WTC11 (cell line): ENCODE results near the gene LPIN3. TPM values are rescaled to one million over a fixed set of nuclear protein-coding genes. Genes with fewer than 3 reads are reported as not detected.

Source experiments
- ATAC-seq: fragments of 200-7000 bp; cut with Tn5 transposase; 2 replicates; pipeline ENCODE4 v1.10.0; 2021; ENCODE audit warnings: mild to moderate bottlenecking, moderate library complexity
- CTCF ChIA-PET: fragments of 300-600 bp; sonication (Branson Sonifier 250); formaldehyde crosslinking; loops from one replicate; lab custom pipeline; 2021; ENCODE audit warnings: antibody characterized with exemption; lab: Charles Lee
- POLR2A ChIA-PET: fragments of 350-600 bp; sonication (Branson Sonifier 250); formaldehyde crosslinking; loops from one replicate; lab custom pipeline; 2021; ENCODE audit warnings: antibody characterized with exemption; lab: Charles Lee
- DNase-seq: peaks from one replicate; pipeline ENCODE4 v3.0.0; 2021; ENCODE audit warnings: low spot score
- H3K27ac Mint-ChIP-seq: 2 replicates; pipeline ENCODE4 v1.8.0; 2021; ENCODE audit warnings: mixed read lengths
- H3K27me3 Mint-ChIP-seq: 2 replicates; pipeline ENCODE4 v1.8.0; 2021; ENCODE audit warnings: low read depth, mild to moderate bottlenecking, moderate library complexity, mixed read lengths
- H3K36me3 Mint-ChIP-seq: 2 replicates; pipeline ENCODE4 v1.8.0; 2021; ENCODE audit warnings: mixed read lengths
- H3K4me1 Mint-ChIP-seq: 2 replicates; pipeline ENCODE4 v1.8.0; 2022; ENCODE audit warnings: mixed read lengths
- H3K4me3 Mint-ChIP-seq: 2 replicates; pipeline ENCODE4 v1.8.0; 2021; ENCODE audit warnings: mild to moderate bottlenecking, moderate library complexity, mixed read lengths
- H3K9me3 Mint-ChIP-seq: 2 replicates; pipeline ENCODE4 v1.8.0; 2021; ENCODE audit warnings: mixed read lengths
- FOXK1 ChIP-seq: sonication (generic); formaldehyde crosslinking; IDR thresholded peaks from 2 replicates; pipeline ENCODE4 v1.8.0; 2022; ENCODE audit warnings: mild to moderate bottlenecking, moderate library complexity, missing genetic modification reagents
- KAT7 ChIP-seq: sonication (generic); formaldehyde crosslinking; IDR thresholded peaks from 2 replicates; pipeline ENCODE4 v1.8.1; 2023; ENCODE audit warnings: missing genetic modification reagents, mild to moderate bottlenecking, borderline replicate concordance
- MYBL2 ChIP-seq: sonication (generic); formaldehyde crosslinking; IDR thresholded peaks from 2 replicates; pipeline ENCODE4 v1.8.1; 2023; ENCODE audit warnings: mild to moderate bottlenecking, moderate library complexity, missing genetic modification reagents
- NFE2L1 ChIP-seq: sonication (generic); formaldehyde crosslinking; IDR thresholded peaks from 2 replicates; pipeline ENCODE4 v1.8.1; 2023; ENCODE audit warnings: missing genetic modification reagents
- NFYB ChIP-seq: sonication (generic); formaldehyde crosslinking; conservative IDR thresholded peaks from 2 replicates; pipeline ENCODE4 v1.8.0; 2022; ENCODE audit warnings: low read depth, missing genetic modification reagents
- PRRX2 ChIP-seq: fragments of 250-450 bp; sonication (Bioruptor Pico); IDR thresholded peaks from 2 replicates; pipeline ENCODE4 v1.8.0; 2021; ENCODE audit warnings: mild to moderate bottlenecking
- RELA ChIP-seq: sonication (generic); formaldehyde crosslinking; IDR thresholded peaks from 2 replicates; pipeline ENCODE4 v1.8.1; 2022; ENCODE audit warnings: missing genetic modification reagents, mild to moderate bottlenecking, borderline replicate concordance
- TEAD1 ChIP-seq: sonication (generic); formaldehyde crosslinking; IDR thresholded peaks from 2 replicates; pipeline ENCODE4 v1.8.0; 2022; ENCODE audit warnings: mild to moderate bottlenecking, missing genetic modification reagents
- TEAD4 ChIP-seq: sonication (generic); formaldehyde crosslinking; IDR thresholded peaks from 2 replicates; pipeline ENCODE4 v1.8.0; 2022; ENCODE audit warnings: mild to moderate bottlenecking, missing genetic modification reagents
- TP53 ChIP-seq: sonication (generic); formaldehyde crosslinking; IDR thresholded peaks from 2 replicates; pipeline ENCODE4 v1.8.1; 2023; ENCODE audit warnings: mild to moderate bottlenecking, missing genetic modification reagents
- ZNF416 ChIP-seq: fragments of 250-450 bp; sonication (Bioruptor Pico); IDR thresholded peaks from 2 replicates; pipeline ENCODE4 v1.9.0; 2021; ENCODE audit warnings: mild to moderate bottlenecking, inconsistent platforms
- total RNA-seq: library from RNA; stranded (reverse); gene quantifications from 3 replicates; pipeline ENCODE4 v1.2.3, GENCODE V29; 2021
- TF ChIP-seq, protein P1 (sequence below): sonication (generic); formaldehyde crosslinking; IDR thresholded peaks from 2 replicates; pipeline ENCODE4 v1.8.1; 2023; ENCODE audit warnings: mild to moderate bottlenecking, missing genetic modification reagents
- TF ChIP-seq, protein P2 (sequence below): sonication (generic); formaldehyde crosslinking; conservative IDR thresholded peaks from 2 replicates; pipeline ENCODE4 v1.8.1; 2023; ENCODE audit warnings: mild to moderate bottlenecking, low read depth, missing genetic modification reagents, moderate library complexity
- TF ChIP-seq, protein P3 (sequence below): sonication (generic); formaldehyde crosslinking; IDR thresholded peaks from 2 replicates; pipeline ENCODE4 v1.8.0; 2022; ENCODE audit warnings: mild to moderate bottlenecking, missing genetic modification reagents
- TF ChIP-seq, protein P4 (sequence below): sonication (generic); formaldehyde crosslinking; IDR thresholded peaks from 2 replicates; pipeline ENCODE4 v1.8.1; 2022; ENCODE audit warnings: mild to moderate bottlenecking, moderate library complexity, missing genetic modification reagents
- TF ChIP-seq, protein P5 (sequence below): fragments of 250-450 bp; sonication (Bioruptor Pico); IDR thresholded peaks from 2 replicates; pipeline ENCODE4 v1.8.0; 2021; ENCODE audit warnings: mild to moderate bottlenecking
- TF ChIP-seq, protein P6 (sequence below): fragments of 250-450 bp; sonication (Bioruptor Pico); IDR thresholded peaks from 2 replicates; pipeline ENCODE4 v1.9.0; 2021; ENCODE audit warnings: mild to moderate bottlenecking
- TF ChIP-seq, protein P7 (sequence below): sonication (generic); formaldehyde crosslinking; IDR thresholded peaks from 2 replicates; pipeline ENCODE4 v1.8.0; 2023; ENCODE audit warnings: missing genetic modification reagents, mild to moderate bottlenecking, borderline replicate concordance

The LPIN3 gene
- total RNA-seq, 1 experiment from 2014 or later: 7.9 TPM

DNA sequence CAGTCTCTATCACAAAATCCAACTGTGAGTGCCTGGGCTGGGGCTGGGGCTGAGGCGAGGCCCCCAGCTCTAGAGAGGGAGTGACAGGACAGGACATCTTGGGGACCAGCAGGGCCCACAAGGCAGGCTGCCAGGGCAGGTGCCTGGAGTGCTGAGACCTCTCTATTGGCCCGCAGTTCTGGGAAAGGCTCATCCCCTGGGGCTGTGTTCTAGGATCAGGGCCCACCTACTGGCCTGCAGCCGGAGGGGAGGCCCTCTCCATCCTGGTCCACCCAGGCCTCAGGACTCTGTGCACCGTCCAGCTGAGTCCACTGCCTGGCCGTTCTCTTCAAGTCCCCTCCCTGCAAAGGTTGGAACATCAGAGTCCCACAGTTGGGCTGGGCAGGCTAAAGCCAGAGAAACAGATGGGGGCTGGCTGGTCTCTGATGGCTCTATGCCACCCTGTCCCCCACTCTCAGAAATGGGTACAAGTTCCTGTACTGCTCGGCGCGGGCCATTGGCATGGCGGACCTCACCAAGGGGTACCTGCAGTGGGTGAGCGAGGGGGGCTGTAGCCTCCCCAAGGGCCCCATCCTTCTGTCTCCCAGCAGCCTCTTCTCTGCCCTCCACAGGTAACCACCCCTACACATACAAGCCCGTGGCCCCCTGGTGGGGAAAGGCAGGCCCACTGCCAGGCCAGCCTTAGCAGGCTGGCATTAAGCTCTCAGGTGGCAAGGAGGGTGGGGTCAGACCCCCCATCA lies 17.0 kb downstream of the LPIN3 start:
- no peaks in the 10 kb centered on the region for H3K27me3 Mint-ChIP-seq
- H3K36me3 Mint-ChIP-seq: no peaks in the 10 kb centered on the region
- H3K4me3 Mint-ChIP-seq: no peak overlapping the region
- no peak overlapping the region for H3K27ac Mint-ChIP-seq
- no peaks in the 10 kb centered on the region for H3K9me3 Mint-ChIP-seq
- ATAC-seq (no peak), DNase-seq (no peak)
- ChIA-PET POLR2A (interaction anchor here (0.5 kb wide), 1 partner anchor 29 kb away, joined by 3 read pairs; no protein-coding TSS in a partner anchor), CTCF (interaction anchor here (0.6 to 1.9 kb wide), 7 partner anchors 17 to 222 kb away, joined by 3 to 17 read pairs (median 3); partner anchors contain the start of gene LPIN3)
- no peaks in the 10 kb centered on the region for H3K4me1 Mint-ChIP-seq
- TF ChIP-seq, protein P1, sequence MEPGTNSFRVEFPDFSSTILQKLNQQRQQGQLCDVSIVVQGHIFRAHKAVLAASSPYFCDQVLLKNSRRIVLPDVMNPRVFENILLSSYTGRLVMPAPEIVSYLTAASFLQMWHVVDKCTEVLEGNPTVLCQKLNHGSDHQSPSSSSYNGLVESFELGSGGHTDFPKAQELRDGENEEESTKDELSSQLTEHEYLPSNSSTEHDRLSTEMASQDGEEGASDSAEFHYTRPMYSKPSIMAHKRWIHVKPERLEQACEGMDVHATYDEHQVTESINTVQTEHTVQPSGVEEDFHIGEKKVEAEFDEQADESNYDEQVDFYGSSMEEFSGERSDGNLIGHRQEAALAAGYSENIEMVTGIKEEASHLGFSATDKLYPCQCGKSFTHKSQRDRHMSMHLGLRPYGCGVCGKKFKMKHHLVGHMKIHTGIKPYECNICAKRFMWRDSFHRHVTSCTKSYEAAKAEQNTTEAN: no peak
- no peak for TF ChIP-seq KAT7 (CRISPR knock-in tag)
- TF ChIP-seq, protein P2, sequence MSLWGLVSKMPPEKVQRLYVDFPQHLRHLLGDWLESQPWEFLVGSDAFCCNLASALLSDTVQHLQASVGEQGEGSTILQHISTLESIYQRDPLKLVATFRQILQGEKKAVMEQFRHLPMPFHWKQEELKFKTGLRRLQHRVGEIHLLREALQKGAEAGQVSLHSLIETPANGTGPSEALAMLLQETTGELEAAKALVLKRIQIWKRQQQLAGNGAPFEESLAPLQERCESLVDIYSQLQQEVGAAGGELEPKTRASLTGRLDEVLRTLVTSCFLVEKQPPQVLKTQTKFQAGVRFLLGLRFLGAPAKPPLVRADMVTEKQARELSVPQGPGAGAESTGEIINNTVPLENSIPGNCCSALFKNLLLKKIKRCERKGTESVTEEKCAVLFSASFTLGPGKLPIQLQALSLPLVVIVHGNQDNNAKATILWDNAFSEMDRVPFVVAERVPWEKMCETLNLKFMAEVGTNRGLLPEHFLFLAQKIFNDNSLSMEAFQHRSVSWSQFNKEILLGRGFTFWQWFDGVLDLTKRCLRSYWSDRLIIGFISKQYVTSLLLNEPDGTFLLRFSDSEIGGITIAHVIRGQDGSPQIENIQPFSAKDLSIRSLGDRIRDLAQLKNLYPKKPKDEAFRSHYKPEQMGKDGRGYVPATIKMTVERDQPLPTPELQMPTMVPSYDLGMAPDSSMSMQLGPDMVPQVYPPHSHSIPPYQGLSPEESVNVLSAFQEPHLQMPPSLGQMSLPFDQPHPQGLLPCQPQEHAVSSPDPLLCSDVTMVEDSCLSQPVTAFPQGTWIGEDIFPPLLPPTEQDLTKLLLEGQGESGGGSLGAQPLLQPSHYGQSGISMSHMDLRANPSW (CRISPR knock-in tag): no peak
- no peak for TF ChIP-seq TEAD1 (CRISPR knock-in tag)
- TF ChIP-seq TP53 (CRISPR knock-in tag): no peak
- TF ChIP-seq NFYB (CRISPR knock-in tag): no peak
- no peak for TF ChIP-seq FOXK1 (CRISPR knock-in tag)
- no peak for TF ChIP-seq PRRX2 (CRISPR knock-in tag)
- TF ChIP-seq, protein P3, sequence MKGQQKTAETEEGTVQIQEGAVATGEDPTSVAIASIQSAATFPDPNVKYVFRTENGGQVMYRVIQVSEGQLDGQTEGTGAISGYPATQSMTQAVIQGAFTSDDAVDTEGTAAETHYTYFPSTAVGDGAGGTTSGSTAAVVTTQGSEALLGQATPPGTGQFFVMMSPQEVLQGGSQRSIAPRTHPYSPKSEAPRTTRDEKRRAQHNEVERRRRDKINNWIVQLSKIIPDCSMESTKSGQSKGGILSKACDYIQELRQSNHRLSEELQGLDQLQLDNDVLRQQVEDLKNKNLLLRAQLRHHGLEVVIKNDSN (CRISPR knock-in tag): no peak
- TF ChIP-seq ZNF416 (CRISPR knock-in tag): no peak
- TF ChIP-seq RELA (CRISPR knock-in tag): no peak
- no peak for TF ChIP-seq TEAD4 (CRISPR knock-in tag)
- TF ChIP-seq, protein P4, sequence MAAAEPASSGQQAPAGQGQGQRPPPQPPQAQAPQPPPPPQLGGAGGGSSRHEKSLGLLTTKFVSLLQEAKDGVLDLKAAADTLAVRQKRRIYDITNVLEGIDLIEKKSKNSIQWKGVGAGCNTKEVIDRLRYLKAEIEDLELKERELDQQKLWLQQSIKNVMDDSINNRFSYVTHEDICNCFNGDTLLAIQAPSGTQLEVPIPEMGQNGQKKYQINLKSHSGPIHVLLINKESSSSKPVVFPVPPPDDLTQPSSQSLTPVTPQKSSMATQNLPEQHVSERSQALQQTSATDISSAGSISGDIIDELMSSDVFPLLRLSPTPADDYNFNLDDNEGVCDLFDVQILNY (CRISPR knock-in tag): no peak
- TF ChIP-seq, protein P5, sequence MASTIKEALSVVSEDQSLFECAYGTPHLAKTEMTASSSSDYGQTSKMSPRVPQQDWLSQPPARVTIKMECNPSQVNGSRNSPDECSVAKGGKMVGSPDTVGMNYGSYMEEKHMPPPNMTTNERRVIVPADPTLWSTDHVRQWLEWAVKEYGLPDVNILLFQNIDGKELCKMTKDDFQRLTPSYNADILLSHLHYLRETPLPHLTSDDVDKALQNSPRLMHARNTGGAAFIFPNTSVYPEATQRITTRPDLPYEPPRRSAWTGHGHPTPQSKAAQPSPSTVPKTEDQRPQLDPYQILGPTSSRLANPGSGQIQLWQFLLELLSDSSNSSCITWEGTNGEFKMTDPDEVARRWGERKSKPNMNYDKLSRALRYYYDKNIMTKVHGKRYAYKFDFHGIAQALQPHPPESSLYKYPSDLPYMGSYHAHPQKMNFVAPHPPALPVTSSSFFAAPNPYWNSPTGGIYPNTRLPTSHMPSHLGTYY (CRISPR knock-in tag): no peak
- TF ChIP-seq NFE2L1 (CRISPR knock-in tag): no peak
- TF ChIP-seq, protein P6, sequence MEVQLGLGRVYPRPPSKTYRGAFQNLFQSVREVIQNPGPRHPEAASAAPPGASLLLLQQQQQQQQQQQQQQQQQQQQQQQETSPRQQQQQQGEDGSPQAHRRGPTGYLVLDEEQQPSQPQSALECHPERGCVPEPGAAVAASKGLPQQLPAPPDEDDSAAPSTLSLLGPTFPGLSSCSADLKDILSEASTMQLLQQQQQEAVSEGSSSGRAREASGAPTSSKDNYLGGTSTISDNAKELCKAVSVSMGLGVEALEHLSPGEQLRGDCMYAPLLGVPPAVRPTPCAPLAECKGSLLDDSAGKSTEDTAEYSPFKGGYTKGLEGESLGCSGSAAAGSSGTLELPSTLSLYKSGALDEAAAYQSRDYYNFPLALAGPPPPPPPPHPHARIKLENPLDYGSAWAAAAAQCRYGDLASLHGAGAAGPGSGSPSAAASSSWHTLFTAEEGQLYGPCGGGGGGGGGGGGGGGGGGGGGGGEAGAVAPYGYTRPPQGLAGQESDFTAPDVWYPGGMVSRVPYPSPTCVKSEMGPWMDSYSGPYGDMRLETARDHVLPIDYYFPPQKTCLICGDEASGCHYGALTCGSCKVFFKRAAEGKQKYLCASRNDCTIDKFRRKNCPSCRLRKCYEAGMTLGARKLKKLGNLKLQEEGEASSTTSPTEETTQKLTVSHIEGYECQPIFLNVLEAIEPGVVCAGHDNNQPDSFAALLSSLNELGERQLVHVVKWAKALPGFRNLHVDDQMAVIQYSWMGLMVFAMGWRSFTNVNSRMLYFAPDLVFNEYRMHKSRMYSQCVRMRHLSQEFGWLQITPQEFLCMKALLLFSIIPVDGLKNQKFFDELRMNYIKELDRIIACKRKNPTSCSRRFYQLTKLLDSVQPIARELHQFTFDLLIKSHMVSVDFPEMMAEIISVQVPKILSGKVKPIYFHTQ (CRISPR knock-in tag): no peak
- no peak for TF ChIP-seq MYBL2 (CRISPR knock-in tag)
- TF ChIP-seq, protein P7, sequence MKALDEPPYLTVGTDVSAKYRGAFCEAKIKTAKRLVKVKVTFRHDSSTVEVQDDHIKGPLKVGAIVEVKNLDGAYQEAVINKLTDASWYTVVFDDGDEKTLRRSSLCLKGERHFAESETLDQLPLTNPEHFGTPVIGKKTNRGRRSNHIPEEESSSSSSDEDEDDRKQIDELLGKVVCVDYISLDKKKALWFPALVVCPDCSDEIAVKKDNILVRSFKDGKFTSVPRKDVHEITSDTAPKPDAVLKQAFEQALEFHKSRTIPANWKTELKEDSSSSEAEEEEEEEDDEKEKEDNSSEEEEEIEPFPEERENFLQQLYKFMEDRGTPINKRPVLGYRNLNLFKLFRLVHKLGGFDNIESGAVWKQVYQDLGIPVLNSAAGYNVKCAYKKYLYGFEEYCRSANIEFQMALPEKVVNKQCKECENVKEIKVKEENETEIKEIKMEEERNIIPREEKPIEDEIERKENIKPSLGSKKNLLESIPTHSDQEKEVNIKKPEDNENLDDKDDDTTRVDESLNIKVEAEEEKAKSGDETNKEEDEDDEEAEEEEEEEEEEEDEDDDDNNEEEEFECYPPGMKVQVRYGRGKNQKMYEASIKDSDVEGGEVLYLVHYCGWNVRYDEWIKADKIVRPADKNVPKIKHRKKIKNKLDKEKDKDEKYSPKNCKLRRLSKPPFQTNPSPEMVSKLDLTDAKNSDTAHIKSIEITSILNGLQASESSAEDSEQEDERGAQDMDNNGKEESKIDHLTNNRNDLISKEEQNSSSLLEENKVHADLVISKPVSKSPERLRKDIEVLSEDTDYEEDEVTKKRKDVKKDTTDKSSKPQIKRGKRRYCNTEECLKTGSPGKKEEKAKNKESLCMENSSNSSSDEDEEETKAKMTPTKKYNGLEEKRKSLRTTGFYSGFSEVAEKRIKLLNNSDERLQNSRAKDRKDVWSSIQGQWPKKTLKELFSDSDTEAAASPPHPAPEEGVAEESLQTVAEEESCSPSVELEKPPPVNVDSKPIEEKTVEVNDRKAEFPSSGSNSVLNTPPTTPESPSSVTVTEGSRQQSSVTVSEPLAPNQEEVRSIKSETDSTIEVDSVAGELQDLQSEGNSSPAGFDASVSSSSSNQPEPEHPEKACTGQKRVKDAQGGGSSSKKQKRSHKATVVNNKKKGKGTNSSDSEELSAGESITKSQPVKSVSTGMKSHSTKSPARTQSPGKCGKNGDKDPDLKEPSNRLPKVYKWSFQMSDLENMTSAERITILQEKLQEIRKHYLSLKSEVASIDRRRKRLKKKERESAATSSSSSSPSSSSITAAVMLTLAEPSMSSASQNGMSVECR (CRISPR knock-in tag): no peak
